Upper lobe of right lung (tissue), 1 donor: ENCODE measurements around the gene ZDHHC14. TPM values are rescaled to one million over a fixed set of nuclear protein-coding genes. Genes with fewer than 3 reads are reported as not detected.
A peak's percentile ranks its signal among the peaks of the same experiment; 100 is the strongest.
"Not testable (repeated sequence)": the region's sequence is repeated elsewhere in the genome, so short reads cannot be mapped to it uniquely, and the experiment has no call there.

Experiments
- ATAC-seq: fragments of 200-7000 bp; cut with Tn5 transposase; one replicate; pipeline ENCODE4 v1.9.1; 2020; ENCODE audit warnings: mild to moderate bottlenecking, moderate library complexity
- DNase-seq: peaks from one replicate; pipeline ENCODE4 v3.0.0-alpha.2; 2020
- H3K27ac ChIP-seq: fragments of 200-600 bp; one replicate; pipeline ENCODE4 v1.8.0; 2022
- H3K27me3 ChIP-seq: fragments of 200-600 bp; one replicate; pipeline ENCODE4 v1.8.0; 2022; ENCODE audit warnings: mild to moderate bottlenecking
- H3K36me3 ChIP-seq: fragments of 200-600 bp; one replicate; pipeline ENCODE4 v1.8.0; 2022
- H3K4me1 ChIP-seq: fragments of 200-600 bp; one replicate; pipeline ENCODE4 v1.8.0; 2022
- H3K4me3 ChIP-seq: fragments of 200-600 bp; one replicate; pipeline ENCODE4 v1.8.0; 2022; ENCODE audit warnings: mild to moderate bottlenecking
- H3K9me3 ChIP-seq: fragments of 200-600 bp; one replicate; pipeline ENCODE4 v1.8.0; 2022
- intact Hi-C: fragments of 100-400 bp; cut with DNase I; formaldehyde crosslinking; loops from one replicate; pipeline ENCODE4 v1.11.0; 2022
- total RNA-seq: library from RNA; stranded (reverse); fragmentation: NEBNext Ultra II Directional; extraction: Animal tissue kit (Norgen Biotek cat#: 25700); gene quantifications from one replicate; pipeline ENCODE4 v1.2.1, GENCODE V29; 2021
- TF ChIP-seq, protein P1 (sequence below): fragments of 200-600 bp; IDR thresholded peaks from one replicate; pipeline ENCODE4 v1.8.0; 2022; ENCODE audit warnings: antibody characterized with exemption
- donor health status: DM: no; HTN: yes; CAD: no; lungs with severe emphysema.

The ZDHHC14 gene
- total RNA-seq, 1 donor from 2014 or later: 12.2 TPM

DNA sequence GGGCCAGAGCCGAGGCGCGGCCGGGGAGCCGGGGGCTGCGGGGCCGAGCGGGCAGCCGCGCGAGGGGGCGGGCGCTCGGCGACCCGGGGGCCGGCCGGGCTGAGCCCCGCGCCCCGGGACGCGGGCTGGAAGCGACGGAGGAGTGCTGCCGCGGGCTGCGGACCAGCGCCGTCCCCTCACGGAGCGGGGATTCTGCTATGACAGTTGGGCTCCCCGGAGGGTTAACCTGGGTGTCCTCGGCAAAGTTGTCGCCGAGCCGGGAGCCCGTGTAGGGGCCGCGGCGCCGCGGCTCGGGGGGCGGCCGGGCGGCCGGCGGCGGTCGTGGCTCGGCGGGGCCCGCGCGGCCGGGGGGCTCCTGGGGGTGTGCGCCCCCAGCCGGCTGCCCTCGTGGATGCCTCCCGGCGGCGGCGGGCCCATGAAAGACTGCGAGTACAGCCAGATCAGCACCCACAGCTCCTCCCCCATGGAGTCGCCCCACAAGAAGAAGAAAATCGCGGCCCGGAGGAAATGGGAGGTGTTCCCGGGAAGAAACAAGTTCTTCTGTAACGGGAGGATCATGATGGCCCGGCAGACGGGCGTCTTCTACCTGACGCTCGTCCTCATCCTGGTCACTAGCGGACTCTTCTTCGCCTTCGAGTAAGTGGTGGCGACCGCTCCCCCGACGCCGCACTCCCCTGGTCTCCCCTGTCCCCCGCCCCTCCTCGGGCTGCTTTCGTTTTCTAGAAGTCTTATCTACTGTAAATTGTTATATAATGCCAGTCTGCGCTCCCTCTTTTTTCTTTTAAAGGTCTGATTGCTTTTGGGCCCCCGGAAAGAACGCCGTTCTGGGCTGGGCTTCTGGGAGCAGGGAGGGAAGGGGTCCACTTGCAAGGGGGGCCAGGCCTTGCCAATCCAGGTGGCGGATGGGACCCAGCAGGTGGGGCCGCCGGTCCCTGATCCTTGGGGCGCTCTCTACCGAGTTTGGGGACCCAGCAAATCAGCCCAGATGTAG is 936 bp downstream of the ZDHHC14 start:
- Histone ChIP-seq H3K27ac (peak overlapping the region; percentile 65), H3K27me3 (no peaks in the 10 kb centered on the region), H3K9me3 (no peaks in the 10 kb centered on the region), H3K4me3 (peak overlapping the region; percentile 99), H3K36me3 (no peaks in the 10 kb centered on the region), H3K4me1 (peaks cover 13% of the 10 kb centered on the region)
- DNase-seq: peak; percentile 81
- TF ChIP-seq, protein P1, sequence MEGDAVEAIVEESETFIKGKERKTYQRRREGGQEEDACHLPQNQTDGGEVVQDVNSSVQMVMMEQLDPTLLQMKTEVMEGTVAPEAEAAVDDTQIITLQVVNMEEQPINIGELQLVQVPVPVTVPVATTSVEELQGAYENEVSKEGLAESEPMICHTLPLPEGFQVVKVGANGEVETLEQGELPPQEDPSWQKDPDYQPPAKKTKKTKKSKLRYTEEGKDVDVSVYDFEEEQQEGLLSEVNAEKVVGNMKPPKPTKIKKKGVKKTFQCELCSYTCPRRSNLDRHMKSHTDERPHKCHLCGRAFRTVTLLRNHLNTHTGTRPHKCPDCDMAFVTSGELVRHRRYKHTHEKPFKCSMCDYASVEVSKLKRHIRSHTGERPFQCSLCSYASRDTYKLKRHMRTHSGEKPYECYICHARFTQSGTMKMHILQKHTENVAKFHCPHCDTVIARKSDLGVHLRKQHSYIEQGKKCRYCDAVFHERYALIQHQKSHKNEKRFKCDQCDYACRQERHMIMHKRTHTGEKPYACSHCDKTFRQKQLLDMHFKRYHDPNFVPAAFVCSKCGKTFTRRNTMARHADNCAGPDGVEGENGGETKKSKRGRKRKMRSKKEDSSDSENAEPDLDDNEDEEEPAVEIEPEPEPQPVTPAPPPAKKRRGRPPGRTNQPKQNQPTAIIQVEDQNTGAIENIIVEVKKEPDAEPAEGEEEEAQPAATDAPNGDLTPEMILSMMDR: no peak
- intact Hi-C loops: no loop called here
- ATAC-seq: no peak

DNA sequence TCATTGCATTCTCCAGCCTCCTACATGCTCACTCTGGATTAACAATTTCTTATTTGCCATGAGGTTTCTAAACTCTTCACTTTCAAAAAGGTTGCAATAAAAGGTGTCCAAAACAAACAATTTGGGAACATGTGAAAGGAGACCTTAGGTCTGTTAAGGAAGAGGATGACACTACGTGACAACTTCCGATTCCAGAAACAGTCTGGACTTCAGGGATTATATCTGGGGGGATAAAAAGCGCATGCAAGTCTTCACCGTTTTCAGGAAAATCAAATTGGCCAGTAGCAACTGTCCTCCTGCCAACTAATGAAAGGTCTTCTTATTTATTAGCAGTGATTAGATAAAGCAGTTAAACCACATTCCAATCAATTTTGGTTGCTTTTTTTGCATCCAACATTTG is 1.8 kb downstream of the ZDHHC14 start:
- H3K4me1 ChIP-seq: peaks cover 13% of the 10 kb centered on the region
- no peaks in the 10 kb centered on the region for H3K27me3 ChIP-seq
- intact Hi-C loops: no loop called here
- TF ChIP-seq, protein P1: no peak
- peak overlapping the region; percentile 99 for H3K4me3 ChIP-seq
- DNase-seq (no peak), ATAC-seq (no peak)
- no peaks in the 10 kb centered on the region for H3K9me3 ChIP-seq
- no peak overlapping the region for H3K27ac ChIP-seq
- no peaks in the 10 kb centered on the region for H3K36me3 ChIP-seq

DNA sequence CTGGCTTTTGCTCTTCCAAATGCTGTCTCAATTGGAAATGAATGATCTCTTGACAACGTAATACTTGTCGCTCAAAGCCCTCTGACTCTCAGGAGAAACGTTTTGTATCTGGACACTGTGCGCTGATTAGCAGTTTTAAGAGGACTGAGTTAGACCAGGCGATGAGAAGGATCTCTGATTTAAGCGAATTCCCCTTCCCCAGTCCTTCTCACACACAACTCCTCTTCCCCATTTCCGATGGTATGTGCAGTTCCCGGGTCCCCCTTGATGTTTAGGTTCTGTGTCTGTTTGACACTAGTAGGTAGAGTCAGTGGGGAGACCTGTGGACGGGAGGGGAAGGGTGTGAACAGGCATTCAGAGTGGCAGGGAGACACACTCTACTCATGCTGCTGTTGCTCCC is 2.5 kb downstream of the ZDHHC14 start:
- Histone ChIP-seq H3K4me3 (peak overlapping the region; percentile 99), H3K27ac (no peak overlapping the region), H3K36me3 (no peaks in the 10 kb centered on the region), H3K27me3 (no peaks in the 10 kb centered on the region), H3K4me1 (peaks cover 13% of the 10 kb centered on the region), H3K9me3 (no peaks in the 10 kb centered on the region)
- TF ChIP-seq, protein P1: no peak
- DNase-seq (no peak), ATAC-seq (no peak)
- intact Hi-C loops: no loop called here

DNA sequence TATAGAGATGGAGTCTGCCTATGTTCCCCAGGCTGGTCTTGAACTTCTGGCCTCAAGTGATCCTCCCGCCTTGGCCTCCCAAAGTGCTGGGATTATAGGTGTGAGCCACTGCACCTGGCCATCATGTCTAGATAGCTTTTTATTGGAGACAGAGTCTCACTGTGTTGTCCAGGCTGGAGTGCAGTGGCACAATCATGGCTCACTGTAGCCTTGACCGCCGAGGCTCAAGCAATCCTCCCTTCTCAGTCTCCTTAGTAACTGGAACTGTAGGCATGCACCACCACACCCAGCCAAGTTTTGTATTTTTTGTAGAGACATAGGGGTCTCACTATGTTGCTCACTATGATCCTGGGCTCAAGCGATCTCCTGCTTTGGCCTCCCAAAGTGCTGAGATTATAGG is 4.0 kb downstream of the ZDHHC14 start:
- intact Hi-C loops, H3K36me3 ChIP-seq, ATAC-seq, H3K4me3 ChIP-seq, H3K27ac ChIP-seq, H3K27me3 ChIP-seq, H3K9me3 ChIP-seq, DNase-seq, H3K4me1 ChIP-seq: not testable (repeated sequence)

DNA sequence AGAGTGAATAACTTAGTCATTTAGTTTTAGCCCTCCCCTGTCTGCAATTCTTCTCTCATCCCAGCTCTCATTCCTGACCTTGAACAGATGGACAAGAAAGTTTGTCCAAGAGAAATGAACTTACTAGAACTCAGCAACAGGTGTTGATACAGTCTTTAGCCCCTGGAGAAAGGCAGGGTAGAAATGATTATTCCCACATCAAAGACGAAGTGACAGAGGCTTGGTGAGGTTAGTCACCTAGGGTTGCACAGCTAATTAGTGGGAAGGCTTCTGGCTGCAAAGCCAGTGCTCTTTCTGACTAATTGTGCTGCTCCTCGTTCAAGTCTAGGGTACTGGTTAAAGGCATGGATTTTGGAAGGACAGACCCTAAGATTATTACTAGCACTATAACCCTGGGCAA is 4.5 kb downstream of the ZDHHC14 start:
- ATAC-seq: no peak
- Histone ChIP-seq H3K9me3 (no peaks in the 10 kb centered on the region), H3K4me1 (peaks cover 7% of the 10 kb centered on the region), H3K4me3 (no peak overlapping the region), H3K27me3 (no peaks in the 10 kb centered on the region), H3K27ac (no peak overlapping the region), H3K36me3 (no peaks in the 10 kb centered on the region)
- TF ChIP-seq, protein P1: no peak
- no peak for DNase-seq
- intact Hi-C loops: no loop called here

DNA sequence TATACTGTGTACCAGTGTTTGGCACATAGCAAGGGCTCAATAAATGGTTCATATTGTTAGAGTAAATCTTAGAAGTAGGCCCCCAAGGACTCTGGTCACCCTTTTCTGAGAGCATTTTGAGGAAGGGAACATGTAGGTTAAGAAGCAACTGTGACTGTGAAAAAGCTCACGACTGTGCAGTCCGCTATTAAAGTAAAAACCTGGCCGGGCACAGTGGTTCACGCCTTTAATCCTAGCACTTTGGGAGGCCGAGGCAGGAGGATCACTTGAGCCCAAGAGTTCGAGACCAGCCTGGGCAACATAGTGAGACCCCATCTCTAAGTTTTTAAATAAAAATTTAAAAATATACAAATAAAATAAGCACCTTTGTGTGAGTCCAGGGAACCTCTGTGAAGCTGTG is 5.0 kb downstream of the ZDHHC14 start:
- Histone ChIP-seq H3K4me3 (no peak overlapping the region), H3K4me1 (peaks cover 7% of the 10 kb centered on the region), H3K27ac (no peak overlapping the region), H3K9me3 (no peaks in the 10 kb centered on the region), H3K36me3 (no peaks in the 10 kb centered on the region), H3K27me3 (no peaks in the 10 kb centered on the region)
- ATAC-seq: no peak
- TF ChIP-seq, protein P1: no peak
- intact Hi-C loops: no loop called here
- no peak for DNase-seq
